CD4-positive, alpha-beta T cell treated with Interleukin-21 for 1 hour (primary cell): ENCODE data around the gene PTPRN2.

ENCODE experiments used
- DNase-seq: peaks from one replicate; pipeline ENCODE4 v3.0.0-alpha.2; 2020

PTPRN2 gene

GRCh38 chr7:158030566-158030965 lies 557.1 kb downstream of the PTPRN2 start:
- no peak for DNase-seq

DNA sequence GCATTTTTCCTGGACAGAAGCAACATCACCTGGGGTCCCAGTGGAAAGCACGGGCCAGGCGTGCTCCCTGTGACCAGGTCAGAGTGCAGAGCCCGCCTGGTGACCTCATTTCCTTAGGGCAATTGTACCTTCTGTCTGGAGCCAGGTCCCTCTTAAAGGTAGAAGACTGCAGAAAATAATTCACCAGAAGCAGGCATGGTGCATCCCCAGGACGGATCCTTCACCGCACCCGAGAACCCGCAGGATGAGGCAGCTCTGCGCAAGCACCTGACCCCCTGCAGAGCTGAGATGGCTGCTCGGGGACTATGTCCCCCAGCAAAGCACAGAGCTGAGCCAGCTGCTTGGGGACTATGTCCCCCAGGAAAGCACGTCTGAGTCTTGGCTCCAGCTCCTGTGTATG lies 557.6 kb downstream of the PTPRN2 start:
- no peak for DNase-seq

- no peak for DNase-seq
These were observed 558.1 kb downstream of the PTPRN2 start for GRCh38 chr7:158029509-158029908.

DNA sequence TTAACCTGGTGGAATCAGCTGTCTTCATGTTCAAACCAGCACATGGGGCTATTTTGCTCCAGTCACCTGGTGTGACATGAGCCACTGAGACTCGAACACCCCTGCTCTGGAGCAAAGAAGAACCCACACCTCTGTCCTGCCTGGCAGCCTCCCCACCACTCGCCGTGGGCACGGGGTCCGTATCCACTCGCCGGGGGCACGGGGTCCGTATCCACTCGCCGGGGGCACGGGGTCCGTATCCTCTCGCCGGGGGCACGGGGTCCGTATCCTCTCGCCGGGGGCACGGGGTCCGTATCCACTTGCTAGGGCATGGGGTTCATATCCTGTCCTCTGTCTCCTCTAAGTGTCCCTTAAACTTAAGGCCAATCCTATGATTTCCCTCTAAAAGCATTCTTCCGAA lies 558.7 kb downstream of the PTPRN2 start:
- DNase-seq, result no peak

DNA sequence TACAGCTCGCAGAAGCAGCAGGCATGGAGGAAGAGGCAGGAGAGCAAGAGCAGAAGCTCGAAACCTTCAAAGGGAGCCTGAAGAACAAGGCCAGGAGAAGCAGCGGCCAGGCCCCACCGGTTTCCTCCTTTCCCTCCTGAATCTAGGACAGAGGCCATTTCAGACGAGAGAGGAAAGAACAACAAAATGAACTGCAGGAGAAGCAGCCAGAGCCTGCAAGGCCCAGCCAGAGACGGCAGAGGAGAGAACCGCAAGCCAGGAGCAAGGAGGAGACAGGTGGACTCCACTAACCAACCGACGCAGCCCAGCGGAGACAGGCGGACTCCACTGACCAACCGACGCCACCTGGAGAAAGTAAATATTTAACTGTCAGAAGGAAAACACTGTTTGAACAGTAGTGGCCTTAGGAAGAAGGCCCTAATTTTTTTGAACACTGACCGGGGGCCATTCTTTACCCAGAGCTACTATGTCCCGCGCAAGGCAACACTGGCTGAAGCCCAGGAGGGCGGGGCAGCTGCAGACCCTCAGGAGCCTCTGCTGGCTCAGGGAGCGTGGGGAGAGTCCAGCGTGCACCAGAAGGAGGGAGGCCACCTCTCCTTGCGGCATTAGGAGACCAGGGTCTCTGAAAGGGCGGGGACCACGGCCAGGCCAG lies 559.2 kb downstream of the PTPRN2 start:
- no peak for DNase-seq

GRCh38 chr7:158027646-158028045 lies 560.0 kb downstream of the PTPRN2 start:
- DNase-seq, result no peak

DNA sequence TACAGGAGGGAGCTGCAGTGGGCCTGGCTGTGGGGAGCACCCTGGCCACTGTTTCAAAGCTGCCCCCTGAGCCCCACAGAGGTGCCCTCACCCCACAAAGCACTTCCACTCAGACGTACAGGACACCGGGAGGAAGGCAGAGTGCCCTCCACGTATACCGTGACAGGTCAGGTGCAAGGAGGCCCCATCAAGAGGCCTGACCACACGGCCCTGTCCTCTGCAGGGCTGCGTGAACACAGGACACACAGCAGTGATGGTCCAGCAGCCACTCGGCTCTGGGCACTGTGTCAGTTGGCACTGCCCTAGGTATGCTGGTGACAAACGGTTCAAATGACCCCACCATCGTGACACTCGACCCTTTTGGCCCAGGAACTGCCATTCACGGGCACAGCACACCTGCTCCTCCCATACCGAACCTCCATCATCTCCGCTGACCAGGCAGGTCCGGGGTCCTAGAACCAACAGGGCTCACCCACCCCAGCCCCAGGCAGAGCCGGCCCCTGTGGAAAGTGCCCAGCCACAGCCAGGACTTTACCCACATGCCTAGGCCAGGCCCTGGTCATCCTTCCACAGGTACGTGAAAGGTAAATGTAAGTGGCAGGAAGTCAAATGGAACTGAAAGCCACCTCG lies 560.9 kb downstream of the PTPRN2 start:
- no peak for DNase-seq

DNA sequence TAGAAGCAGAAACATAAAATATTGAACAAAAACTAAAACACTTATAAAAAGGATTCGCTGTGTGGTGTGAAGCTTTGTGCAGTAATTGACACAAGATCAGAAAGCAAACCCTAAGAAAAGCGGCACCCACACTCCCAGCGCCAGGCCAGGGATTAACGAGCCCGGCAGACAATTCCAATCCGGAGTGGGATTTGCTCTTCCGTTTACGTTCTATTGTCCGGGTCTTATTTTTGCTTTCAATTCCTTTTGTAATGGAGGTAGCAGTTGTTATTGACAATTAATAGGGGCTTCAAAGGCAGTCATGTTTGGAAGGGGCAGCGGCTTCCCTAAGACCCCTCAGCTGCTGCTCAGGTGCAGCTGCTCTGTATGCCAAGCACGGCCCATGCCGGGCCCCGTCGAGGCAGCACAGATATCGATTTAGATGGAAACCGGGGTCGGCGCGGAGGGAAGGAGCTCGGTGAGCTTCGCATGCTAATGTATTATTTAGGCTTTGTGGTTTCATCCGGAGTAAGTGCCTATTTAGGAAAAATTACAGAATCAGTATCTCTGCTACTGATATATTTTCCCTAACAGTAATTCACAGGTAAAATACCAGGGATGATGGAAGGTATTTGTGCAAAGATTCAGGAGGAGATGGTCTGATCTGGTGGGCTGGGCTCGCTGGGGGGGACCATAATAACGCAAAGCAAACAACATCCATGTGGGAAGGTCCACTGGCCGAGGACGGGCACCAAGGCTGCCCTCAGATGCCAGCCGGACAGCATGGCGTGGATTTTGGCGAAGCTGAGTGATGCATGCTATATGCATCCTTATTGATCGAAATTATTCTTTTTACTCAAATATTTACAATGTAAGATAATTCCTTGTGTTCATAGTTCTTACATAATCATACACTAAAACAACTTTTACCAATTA lies 561.7 kb downstream of the PTPRN2 start:
- DNase-seq, result no peak

GRCh38 chr7:158024881-158025280 lies 562.7 kb downstream of the PTPRN2 start:
- DNase-seq, result no peak

- no peak for DNase-seq
These were observed 563.3 kb downstream of the PTPRN2 start for GRCh38 chr7:158024351-158024715.

- DNase-seq, result no peak
These were observed 563.8 kb downstream of the PTPRN2 start for GRCh38 chr7:158023681-158024350.

GRCh38 chr7:158023157-158023556 lies 564.5 kb downstream of the PTPRN2 start:
- no peak for DNase-seq

DNA sequence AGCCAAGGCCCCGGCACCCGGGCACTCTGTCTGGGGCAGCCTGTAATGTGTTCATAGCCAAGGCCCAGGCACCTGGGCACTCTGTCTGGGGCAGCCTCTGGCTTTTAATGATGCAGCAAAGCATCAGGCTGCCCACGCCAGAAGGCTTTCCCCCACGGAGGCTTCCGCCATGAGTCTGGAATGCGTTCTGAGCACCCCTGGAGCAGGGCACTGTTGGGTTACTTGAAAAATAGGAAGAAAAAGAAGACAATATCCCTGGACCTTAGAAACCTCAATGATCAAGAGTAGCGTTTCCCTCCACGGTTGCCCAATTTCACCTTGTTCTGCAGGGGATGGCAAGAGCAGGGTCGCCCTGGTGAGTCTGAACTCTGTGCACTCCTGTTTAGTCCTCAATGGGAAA lies 565.0 kb downstream of the PTPRN2 start:
- no peak for DNase-seq

GRCh38 chr7:158021836-158022235 lies 565.8 kb downstream of the PTPRN2 start:
- DNase-seq, result no peak

DNA sequence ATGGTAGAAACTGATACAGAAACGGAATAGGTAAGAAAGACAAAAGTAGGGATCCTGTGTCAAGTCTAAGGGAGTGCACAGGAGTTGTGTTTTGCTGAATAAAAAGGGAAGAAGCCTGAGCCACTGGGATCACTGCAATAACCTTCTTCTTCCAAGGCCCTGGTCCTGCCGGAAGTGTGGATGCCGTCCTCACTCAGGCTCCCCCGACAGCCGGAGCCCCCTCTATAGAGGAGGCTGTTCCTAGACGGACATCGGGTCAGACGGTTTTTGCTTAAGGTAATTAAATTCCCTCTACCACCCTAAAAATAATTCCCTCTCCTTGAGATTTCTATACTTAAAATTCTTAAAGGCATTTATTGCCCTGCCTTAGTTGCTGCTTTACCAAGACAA lies 566.9 kb downstream of the PTPRN2 start:
- DNase-seq, result no peak

DNA sequence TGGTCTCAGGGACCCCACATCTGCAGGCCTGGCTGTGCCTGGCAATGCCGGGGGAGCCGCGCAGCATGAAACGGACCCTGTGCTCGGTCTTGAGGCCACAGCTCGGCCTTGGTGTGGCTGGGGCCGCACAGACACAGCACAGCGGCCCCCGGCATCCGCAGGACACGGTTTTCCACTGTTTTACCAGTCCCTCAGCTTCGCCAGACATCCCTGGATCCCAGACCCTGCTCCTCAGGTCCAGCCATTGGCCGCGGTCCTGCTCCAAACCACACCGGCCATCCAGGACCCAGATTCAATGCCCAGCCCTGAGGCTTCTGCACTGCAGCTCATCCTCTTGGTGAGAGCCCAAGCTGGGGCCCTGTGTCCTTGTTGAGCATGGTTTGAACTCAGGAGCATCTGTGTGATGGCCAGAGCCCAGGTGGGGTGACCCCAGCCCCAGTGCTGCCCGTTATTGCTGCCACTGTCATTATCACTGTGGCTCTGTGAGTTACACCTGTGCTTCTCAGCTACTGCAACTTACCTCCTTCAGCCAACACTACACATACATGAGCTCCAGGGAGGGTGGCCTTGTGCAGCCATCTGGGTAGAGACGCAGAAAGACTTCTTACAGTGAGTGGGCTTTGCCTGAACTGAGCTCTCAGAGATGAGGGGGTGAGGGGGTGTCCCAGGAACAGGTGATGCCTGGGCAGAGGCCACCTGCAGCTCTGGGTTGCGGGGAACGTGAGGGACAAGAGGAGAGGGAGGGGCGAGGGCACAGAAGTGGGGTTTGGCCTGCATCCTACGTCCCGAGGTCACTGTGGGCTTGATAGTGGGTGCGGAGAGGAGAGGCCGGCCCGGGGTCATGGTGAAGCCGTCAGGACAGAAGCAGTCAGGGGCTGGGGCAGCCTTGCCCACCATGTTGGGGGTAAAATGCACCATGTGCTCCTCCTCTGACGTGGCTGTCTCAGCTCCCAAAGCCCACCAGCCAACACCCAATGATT lies 567.6 kb downstream of the PTPRN2 start:
- no peak for DNase-seq

- no peak for DNase-seq
These were observed 568.5 kb downstream of the PTPRN2 start for GRCh38 chr7:158018971-158019645.

- no peak for DNase-seq
These were observed 569.4 kb downstream of the PTPRN2 start for GRCh38 chr7:158018098-158018762.

- no peak for DNase-seq
These were observed 570.2 kb downstream of the PTPRN2 start for GRCh38 chr7:158017111-158018097.
